PFSK-1 (cell line): Measurements from ENCODE around the gene KRTAP9-9.

ENCODE experiments used
- REST ChIP-seq, 2 experiments: IDR thresholded peaks; 2 replicates each; pipeline versions ENCODE4 v1.6.1 to v1.8.0; 2011 to 2012; ENCODE audit warnings: low read depth in 2 of 2, low read length in 2 of 2, control low read depth in 1 of 2, inconsistent platforms in 1 of 2, mild to moderate bottlenecking in 1 of 2, moderate library complexity in 1 of 2; ENCODE audit not compliant: insufficient read depth in 1 of 2
- SIN3A ChIP-seq: IDR thresholded peaks from 2 replicates; pipeline ENCODE4 v1.6.1; 2012; ENCODE audit warnings: mild to moderate bottlenecking, low read length, moderate library complexity, borderline replicate concordance; ENCODE audit not compliant: insufficient read depth
- TAF1 ChIP-seq: IDR thresholded peaks from 2 replicates; pipeline ENCODE4 v1.6.1; 2012; ENCODE audit warnings: low read length, control low read depth, borderline replicate concordance; ENCODE audit not compliant: insufficient read depth

DNA sequence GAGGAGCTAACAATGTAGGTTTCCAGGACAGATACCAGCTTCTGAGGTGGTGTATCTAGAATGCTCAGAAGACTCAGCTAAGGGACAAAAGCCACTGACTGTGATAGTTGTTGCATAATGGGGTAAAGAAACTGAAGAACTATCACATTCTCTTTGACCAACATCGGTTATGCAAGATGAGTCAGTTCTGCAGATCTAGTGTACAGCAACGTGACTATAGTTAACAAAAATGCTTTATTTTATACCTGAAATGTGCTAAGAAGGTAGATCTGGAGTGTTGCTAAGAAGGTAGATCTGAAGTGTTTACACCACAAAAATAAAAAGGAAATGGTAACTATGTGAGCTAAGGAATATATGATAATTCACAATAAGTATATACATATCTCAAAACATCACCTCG lies 12.5 kb downstream of the KRTAP9-9 start:
- TF ChIP-seq SIN3A: no peak
- TF ChIP-seq REST (IDR thresholded peaks at IDR 0.05; ENCODE audit: insufficient read depth in 1 of 2, low read depth in 2 of 2, low read length in 2 of 2): no peak
- TF ChIP-seq TAF1: no peak
